HG03066 (cell line): Measurements from ENCODE around the gene RXRB.
"Not testable (repeated sequence)": the region's sequence is repeated elsewhere in the genome, so short reads cannot be mapped to it uniquely, and the experiment has no call there.

ENCODE experiments used
- ATAC-seq: cut with Tn5 transposase; IDR thresholded peaks from one replicate; pipeline ENCODE4 v1.9.1; 2021; ENCODE audit warnings: low read depth; ENCODE audit not compliant: unreplicated experiment

Gene RXRB

GRCh38 chr6:33200219-33201146 is at the start of gene RXRB, which contains the start of gene SLC39A7:
RXRB (minus strand) TSS chr6:33200665; CDS start chr6:33200476, 189 bp downstream.
SLC39A7 (plus strand) TSS chr6:33200867; CDS start chr6:33201246, 379 bp downstream.
- ATAC-seq: peak; percentile 52

DNA sequence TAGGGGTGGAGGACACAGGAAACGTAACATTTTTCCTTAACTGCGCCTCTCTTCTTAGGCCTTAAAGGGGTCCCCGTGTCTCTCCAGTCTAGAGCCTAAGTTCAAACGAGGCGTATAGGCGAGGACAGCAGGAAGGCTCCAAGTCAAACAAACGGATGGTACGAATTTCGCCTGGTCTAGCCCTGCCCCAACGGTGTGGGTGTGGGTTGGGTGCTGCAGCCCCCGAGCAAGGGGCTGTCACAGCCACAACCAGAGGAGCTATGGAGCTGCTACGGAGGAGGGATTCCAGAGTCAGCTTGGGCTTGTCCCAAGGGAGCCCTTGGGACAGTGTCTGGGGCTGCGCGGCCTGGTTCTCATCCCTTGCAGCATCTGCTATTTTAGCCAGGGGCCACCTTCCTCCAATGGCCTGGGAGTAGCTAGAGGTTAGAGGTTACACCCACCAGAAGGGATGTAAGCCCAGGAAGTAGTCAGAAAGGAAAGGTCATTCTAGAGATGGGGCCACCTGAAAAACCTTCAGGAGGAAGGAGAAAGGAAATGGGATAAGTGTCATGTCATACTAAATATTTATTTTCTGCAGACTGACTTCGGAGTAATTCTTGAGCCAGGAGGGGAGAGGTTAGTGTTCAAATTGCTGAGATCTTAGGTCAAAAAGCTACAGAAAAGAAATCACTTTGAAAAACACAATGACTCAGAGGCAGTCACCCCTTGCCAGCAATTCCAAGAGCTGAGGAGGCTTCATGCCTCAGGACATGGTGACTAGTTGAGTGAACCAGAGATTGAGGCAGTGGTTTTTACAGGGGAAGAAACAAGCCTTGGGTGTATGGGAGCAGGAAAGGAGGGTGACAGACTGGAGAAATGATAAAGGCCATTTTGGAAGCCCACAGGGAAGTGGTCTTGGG is 49.5 kb upstream of the RXRB start:
- no peak for ATAC-seq

DNA sequence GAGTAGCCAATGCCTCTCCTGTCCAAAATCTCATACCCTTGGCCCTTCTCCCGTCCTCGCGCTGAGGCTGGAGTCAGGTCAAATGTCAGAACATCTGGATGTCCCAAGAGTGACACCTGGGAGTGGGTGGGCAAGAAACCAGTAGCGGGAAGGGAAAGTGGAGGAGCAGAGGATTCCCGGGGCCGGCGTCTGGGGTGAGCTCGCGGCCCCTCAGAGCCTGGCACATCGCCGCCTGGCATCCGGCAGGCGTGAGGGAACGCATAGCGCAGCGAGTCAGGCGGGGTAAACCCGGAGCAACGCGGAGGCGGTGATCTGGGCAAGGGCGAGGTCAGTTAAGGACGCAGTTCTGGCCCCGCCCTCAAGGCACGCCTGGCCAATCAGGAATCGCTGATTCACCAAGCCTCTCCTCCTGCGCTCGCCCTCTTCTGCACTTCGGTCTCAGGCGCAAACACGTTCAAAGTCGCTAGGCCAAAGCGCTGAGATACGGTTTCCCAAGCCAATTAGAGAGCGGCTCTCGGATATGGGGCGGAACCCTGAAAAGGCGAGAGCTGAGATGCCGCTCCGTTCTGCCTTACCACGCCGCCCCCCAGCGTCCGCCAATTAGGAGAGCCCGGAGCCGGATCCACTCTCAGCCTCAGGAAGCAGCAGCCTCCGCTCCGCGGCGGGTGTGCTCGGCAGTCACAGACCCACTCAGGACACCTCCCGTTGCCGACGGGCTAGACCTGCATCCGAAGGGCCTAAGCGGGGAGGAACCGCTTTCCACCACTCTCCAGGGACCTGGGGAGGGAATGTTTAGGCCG is 48.7 kb upstream of the RXRB start:
- peak; percentile 88 for ATAC-seq

- peak; percentile 3 for ATAC-seq
Measured at GRCh38 chr6:33248643-33248931, 48.1 kb upstream of the RXRB start.

GRCh38 chr6:33247977-33248642 is 47.6 kb upstream of the RXRB start:
- peak; percentile 38 for ATAC-seq

DNA sequence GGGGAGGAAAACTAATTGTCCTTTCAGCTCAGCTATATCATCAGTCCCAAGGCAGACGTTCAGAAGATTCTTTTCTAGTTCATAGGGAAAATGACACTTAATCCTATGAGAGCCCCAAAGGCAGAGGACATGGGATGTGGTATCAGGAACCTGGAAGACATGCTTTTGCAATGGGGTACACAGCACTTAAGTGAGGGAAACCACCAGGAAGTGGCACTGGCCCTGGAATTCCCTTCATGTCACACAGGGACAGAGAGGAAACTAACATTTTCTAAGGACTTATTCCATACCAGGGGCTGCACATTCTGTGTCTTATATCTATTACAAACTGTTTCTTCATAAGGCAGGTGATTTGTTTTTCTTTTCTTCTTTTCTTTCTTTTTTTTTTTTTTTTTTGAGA is 43.0 kb upstream of the RXRB start:
- ATAC-seq: no peak

DNA sequence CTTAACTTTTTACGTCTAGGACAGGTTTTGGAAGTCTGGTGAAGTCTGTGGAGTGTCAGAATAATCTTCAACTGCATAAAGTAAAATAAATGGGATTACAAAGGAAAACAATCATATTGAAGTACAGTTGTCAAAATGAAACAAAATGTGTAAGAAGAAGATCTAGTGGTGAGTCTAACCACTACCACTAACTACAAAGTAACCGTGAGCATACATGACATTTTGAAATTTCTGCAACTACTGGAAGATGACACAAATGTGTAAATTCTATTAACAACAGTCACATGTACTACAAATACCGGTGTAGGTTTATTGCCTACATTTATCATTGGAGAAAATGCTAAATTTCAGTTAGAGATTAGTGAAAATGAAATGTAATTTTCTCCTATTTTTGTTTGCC is 41.5 kb upstream of the RXRB start:
- ATAC-seq: no peak

DNA sequence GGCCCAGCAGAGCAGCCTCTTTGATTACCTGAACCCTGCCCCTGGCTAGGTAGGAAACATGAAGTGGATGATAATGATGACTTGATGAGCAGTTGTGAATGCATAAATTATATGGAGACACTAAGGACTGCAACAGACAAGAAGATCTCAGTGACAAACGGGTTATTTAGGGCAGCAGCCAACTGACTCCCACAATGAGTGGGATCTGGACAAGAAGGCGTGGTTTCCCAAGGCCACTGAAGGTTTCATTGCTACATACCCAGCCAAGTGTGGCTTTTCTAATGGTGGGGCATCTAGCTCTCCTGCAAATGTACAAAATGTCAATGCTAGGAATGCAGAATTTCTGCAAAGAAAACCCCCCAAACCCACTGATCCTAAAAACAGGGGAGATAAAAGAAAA is 37.3 kb upstream of the RXRB start:
- ATAC-seq: no peak

DNA sequence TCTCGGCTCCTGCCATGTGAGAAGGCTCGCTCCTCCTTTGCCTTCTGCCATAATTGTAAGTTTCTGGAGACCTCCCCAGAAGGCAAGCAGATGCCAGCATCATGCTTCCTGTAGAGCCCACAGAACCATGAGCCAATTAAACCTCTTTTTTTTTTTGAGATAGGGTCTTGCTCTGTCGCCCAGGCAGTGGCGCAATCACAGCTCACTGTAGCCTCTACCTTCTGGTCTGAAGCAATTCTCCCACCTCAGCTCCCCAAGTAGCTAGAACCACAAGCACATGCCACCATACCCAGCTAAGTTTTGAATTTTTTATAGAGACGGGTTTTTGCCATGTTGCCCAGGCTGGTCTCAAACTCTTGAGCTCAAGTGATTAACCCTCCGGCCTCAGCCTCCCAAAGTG is 36.4 kb upstream of the RXRB start:
- no peak for ATAC-seq

GRCh38 chr6:33236328-33236727 is 35.9 kb upstream of the RXRB start:
- ATAC-seq: no peak

- ATAC-seq: no peak
Measured at GRCh38 chr6:33235221-33235634, 34.8 kb upstream of the RXRB start.

DNA sequence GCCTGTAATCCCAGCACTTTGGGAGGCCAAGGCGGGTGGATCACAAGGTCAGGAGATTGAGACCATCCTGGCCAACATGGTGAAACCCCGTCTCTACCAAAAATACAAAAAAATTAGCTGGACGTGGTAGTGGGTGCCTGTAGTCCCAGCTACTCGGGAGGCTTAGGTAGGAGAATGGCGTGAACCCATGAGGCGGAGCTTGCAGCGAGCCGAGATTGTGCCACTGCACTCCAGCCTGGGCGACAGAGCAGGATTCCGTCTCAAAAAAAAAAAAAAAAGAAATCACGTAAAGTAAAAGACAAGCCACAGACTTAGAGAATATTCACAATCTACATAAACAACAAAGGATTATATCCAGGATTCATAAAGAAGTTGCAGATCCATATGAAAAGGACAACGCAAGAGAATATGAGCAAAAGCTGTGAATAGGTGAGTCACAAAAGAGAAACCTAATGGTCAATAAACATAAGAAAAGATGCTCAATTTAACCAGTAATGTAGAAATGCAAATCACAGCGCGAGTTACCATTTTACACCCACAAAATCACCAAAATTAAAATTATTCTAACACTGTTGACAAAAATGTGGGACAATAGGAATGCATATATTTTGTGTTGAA is 26.1 kb upstream of the RXRB start:
- not testable (repeated sequence) for ATAC-seq

DNA sequence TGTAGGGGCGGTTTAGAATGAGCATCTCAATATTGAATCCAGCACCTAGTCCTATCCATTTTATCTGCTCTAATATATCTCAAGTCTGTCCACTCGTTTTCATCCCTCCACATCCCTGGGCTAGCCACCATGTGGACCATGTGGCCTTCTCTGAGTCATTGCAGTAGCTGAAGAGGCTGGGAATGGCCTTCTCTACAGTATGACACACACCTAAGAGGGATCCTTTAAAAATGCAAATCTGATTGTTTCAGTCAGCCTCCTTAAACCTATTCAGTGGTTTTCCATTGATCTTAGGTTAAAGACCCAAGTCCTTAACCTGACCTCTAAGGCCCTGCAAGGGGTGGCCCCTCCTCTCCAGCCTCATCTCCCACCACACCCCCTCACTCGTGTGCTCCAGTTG is 17.2 kb upstream of the RXRB start:
- ATAC-seq: no peak

- ATAC-seq: no peak
Measured at GRCh38 chr6:33217246-33217645, 16.8 kb upstream of the RXRB start.

DNA sequence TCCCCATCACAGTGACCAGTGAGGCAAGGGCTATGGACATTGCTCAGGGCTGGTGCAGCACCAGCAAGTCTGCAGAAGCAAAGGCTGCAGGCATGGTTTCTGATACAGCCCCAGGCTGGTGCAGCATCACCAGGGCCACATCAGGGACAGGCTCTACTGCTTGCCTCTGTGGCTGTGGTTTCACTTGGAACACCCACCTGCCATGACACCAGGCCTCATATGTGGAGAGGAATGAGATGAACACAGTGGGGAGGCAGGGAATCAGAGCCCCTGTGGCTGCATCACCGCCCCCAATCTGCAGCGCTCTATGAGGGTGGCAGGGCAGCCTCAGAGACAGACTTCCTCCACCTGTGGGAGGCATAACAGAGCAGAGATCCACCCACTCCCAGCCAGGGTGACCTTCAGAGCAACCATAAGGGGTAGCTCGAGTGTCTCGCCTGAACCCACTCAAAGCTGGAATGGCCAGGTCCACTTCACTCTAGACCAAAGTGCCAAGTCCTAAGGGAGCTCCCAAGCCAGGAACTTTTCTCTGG is 15.7 kb upstream of the RXRB start:
- ATAC-seq: no peak

GRCh38 chr6:33215271-33216116 is 15.0 kb upstream of the RXRB start:
- ATAC-seq: no peak

DNA sequence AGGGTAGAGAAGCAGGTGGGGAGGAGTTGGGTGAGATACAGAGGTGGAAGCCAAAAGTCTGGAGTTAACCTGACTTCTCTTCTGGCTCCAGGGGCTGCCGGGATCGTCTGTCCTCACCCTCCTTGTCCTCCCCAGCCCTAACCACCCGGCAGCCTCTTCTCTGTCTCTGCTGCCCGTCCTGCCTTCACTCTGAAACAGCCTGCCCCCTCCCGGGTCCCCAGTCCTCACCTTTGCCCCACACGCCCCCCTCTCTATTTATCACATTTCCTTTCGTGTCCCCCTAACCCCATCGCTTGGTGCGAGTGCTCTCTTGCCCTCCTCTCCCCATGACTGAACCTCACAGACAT is 13.5 kb upstream of the RXRB start:
- no peak for ATAC-seq

DNA sequence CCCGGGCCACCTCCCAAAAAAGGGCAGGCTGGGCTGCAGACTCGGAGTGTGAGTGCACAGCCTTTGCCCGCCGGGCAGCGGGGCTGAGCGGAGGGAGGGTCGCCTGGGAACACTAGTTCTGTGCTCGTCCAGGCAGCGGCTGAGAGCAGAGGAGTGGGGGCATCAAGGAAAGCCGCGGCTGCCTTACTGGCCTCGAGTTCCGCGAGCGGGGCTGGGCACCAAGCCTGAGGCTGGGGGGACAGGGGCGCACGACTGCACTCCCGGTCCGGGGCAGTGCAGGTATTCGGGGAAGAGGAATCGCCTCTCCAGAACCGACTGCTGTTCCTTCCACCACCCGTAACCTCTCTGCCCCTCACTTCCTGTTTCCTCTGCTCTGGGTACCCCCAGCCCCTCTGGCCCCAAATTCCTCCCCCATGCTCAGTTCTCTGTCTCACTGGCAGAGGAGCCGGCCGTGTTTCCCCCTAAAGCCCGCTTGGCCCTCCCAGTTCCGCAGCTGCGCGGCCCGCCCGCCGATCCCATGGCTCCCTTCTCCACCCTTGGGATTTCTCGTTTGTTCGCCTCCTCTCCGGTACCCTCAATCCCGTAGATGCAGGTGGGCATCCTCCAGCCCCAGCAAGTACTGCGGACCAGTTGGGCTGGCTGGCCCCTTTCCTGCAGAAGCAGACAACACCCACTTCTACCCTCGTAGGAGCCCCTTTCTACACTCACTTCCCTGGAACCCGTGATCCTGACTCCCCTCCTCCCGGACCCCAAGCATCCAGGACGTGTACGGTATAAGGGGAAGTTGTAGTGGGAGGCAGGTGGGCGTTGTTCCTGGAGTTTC is 12.9 kb upstream of the RXRB start:
- ATAC-seq: no peak
